Duodenal mucosa (tissue), 2 donors: ENCODE data around the gene CIRBP.

Experiments
- H3K27ac ChIP-seq: one replicate; pipeline ENCODE4 v1.7.0; 2013; ENCODE audit warnings: low read depth, low read length
- H3K27me3 ChIP-seq, 2 donors: one replicate each; pipeline ENCODE4 v1.7.0; 2013; ENCODE audit warnings: low read length in 2 of 2, control low read depth in 1 of 2; ENCODE audit not compliant: insufficient read depth in 2 of 2, control insufficient read depth in 1 of 2
- H3K36me3 ChIP-seq, 2 donors: one replicate each; pipeline ENCODE4 v1.7.0; 2013; ENCODE audit warnings: low read length in 2 of 2, control low read depth in 1 of 2; ENCODE audit not compliant: insufficient read depth in 2 of 2, control insufficient read depth in 1 of 2
- H3K4me1 ChIP-seq, 2 donors: one replicate each; pipeline ENCODE4 v1.7.0; 2013; ENCODE audit warnings: low read length in 2 of 2, control low read depth in 1 of 2; ENCODE audit not compliant: insufficient read depth in 2 of 2, control insufficient read depth in 1 of 2
- H3K4me3 ChIP-seq, 2 donors: one replicate each; pipeline ENCODE4 v1.7.0; 2013; ENCODE audit warnings: low read length in 2 of 2, low read depth in 1 of 2
- H3K9ac ChIP-seq, 2 donors: one replicate each; pipeline ENCODE4 v1.7.0; 2013; ENCODE audit warnings: low read length in 2 of 2, low read depth in 1 of 2
- H3K9me3 ChIP-seq, 2 donors: one replicate each; pipeline ENCODE4 v1.7.0; 2013; ENCODE audit warnings: low read length in 2 of 2, control low read depth in 1 of 2; ENCODE audit not compliant: control insufficient read depth in 1 of 2

The CIRBP gene

GRCh38 chr19:1294688-1295087 is 25.6 kb downstream of the CIRBP start:
- peaks cover 14 to 24% of the 10 kb centered on the region in 2 donors for H3K4me1 ChIP-seq
- no peaks in the 10 kb centered on the region for H3K9me3 ChIP-seq
- H3K27ac ChIP-seq, result no peak overlapping the region
- H3K4me3 ChIP-seq, result no peak overlapping the region
- no peak overlapping the region for H3K9ac ChIP-seq
- peaks cover 0 to 7% of the 10 kb centered on the region in 2 donors for H3K36me3 ChIP-seq
- peaks cover 2 to 5% of the 10 kb centered on the region in 2 donors for H3K27me3 ChIP-seq

- Histone ChIP-seq H3K36me3 (peaks cover 0 to 7% of the 10 kb centered on the region in 2 donors), H3K27me3 (peaks cover 2 to 5% of the 10 kb centered on the region in 2 donors), H3K27ac (no peak overlapping the region), H3K9me3 (no peaks in the 10 kb centered on the region), H3K9ac (no peak overlapping the region), H3K4me3 (no peak overlapping the region), H3K4me1 (peaks cover 14 to 21% of the 10 kb centered on the region in 2 donors)
These were observed 26.3 kb downstream of the CIRBP start for GRCh38 chr19:1295169-1296012.

- H3K36me3 ChIP-seq, result peaks cover 0 to 10% of the 10 kb centered on the region in 2 donors
- peaks cover 2 to 5% of the 10 kb centered on the region in 2 donors for H3K27me3 ChIP-seq
- peaks cover 13 to 14% of the 10 kb centered on the region in 2 donors for H3K4me1 ChIP-seq
- H3K4me3 ChIP-seq, result no peak overlapping the region
- no peaks in the 10 kb centered on the region for H3K9me3 ChIP-seq
- no peak overlapping the region for H3K9ac ChIP-seq
- no peak overlapping the region for H3K27ac ChIP-seq
These were observed 26.9 kb downstream of the CIRBP start for GRCh38 chr19:1296078-1296477.

- no peak overlapping the region for H3K9ac ChIP-seq
- peaks cover 7 to 8% of the 10 kb centered on the region in 2 donors for H3K4me1 ChIP-seq
- no peak overlapping the region for H3K27ac ChIP-seq
- no peaks in the 10 kb centered on the region for H3K9me3 ChIP-seq
- H3K27me3 ChIP-seq, result peaks cover 2 to 5% of the 10 kb centered on the region in 2 donors
- H3K4me3 ChIP-seq, result no peak overlapping the region
- H3K36me3 ChIP-seq, result peaks cover 0 to 10% of the 10 kb centered on the region in 2 donors
These were observed 27.6 kb downstream of the CIRBP start for GRCh38 chr19:1296575-1297271.

- no peak overlapping the region for H3K4me3 ChIP-seq
- H3K4me1 ChIP-seq, result no peaks in the 10 kb centered on the region
- no peaks in the 10 kb centered on the region for H3K9me3 ChIP-seq
- H3K36me3 ChIP-seq, result peaks cover 0 to 10% of the 10 kb centered on the region in 2 donors
- H3K9ac ChIP-seq, result no peak overlapping the region
- H3K27ac ChIP-seq, result no peak overlapping the region
- peaks cover 0 to 5% of the 10 kb centered on the region in 2 donors for H3K27me3 ChIP-seq
These were observed 29.1 kb downstream of the CIRBP start for GRCh38 chr19:1298235-1298634.

- H3K36me3 ChIP-seq, result peaks cover 0 to 10% of the 10 kb centered on the region in 2 donors
- H3K9me3 ChIP-seq, result no peaks in the 10 kb centered on the region
- no peak overlapping the region for H3K27ac ChIP-seq
- peaks cover 0 to 7% of the 10 kb centered on the region in 2 donors for H3K4me1 ChIP-seq
- no peak overlapping the region for H3K4me3 ChIP-seq
- peaks cover 0 to 2% of the 10 kb centered on the region in 2 donors for H3K27me3 ChIP-seq
- no peak overlapping the region for H3K9ac ChIP-seq
These were observed 30.7 kb downstream of the CIRBP start for GRCh38 chr19:1299801-1300200.

- Histone ChIP-seq H3K27ac (no peak overlapping the region), H3K4me1 (peaks cover 0 to 7% of the 10 kb centered on the region in 2 donors), H3K36me3 (peaks cover 0 to 10% of the 10 kb centered on the region in 2 donors), H3K9me3 (no peaks in the 10 kb centered on the region), H3K4me3 (no peak overlapping the region), H3K27me3 (no peaks in the 10 kb centered on the region), H3K9ac (no peak overlapping the region)
These were observed 31.8 kb downstream of the CIRBP start for GRCh38 chr19:1300744-1301490.

- no peaks in the 10 kb centered on the region for H3K9me3 ChIP-seq
- no peak overlapping the region for H3K27ac ChIP-seq
- peaks cover 0 to 7% of the 10 kb centered on the region in 2 donors for H3K4me1 ChIP-seq
- no peak overlapping the region for H3K4me3 ChIP-seq
- peaks cover 0 to 3% of the 10 kb centered on the region in 2 donors for H3K36me3 ChIP-seq
- H3K9ac ChIP-seq, result no peak overlapping the region
- H3K27me3 ChIP-seq, result no peaks in the 10 kb centered on the region
These were observed 33.6 kb downstream of the CIRBP start for GRCh38 chr19:1302533-1303239.

- H3K27me3 ChIP-seq, result no peaks in the 10 kb centered on the region
- H3K9me3 ChIP-seq, result no peaks in the 10 kb centered on the region
- peaks cover 0 to 7% of the 10 kb centered on the region in 2 donors for H3K4me1 ChIP-seq
- H3K27ac ChIP-seq, result no peak overlapping the region
- peak overlapping the region in 1 of 2 donors; percentile 28 for H3K4me3 ChIP-seq
- H3K36me3 ChIP-seq, result peaks cover 0 to 3% of the 10 kb centered on the region in 2 donors
- no peak overlapping the region for H3K9ac ChIP-seq
These were observed 35.2 kb downstream of the CIRBP start for GRCh38 chr19:1304197-1304924.
